Gastroesophageal sphincter (tissue), 3 donors: ENCODE data around the gene FAM9C.

Source experiments
- POLR2A ChIP-seq, 2 donors: fragments of 450-650 bp; IDR thresholded peaks; one replicate each; pipeline ENCODE4 v1.6.1; 2017; ENCODE audit warnings: antibody characterized with exemption in 2 of 2, mild to moderate bottlenecking in 2 of 2, moderate library complexity in 1 of 2
- POLR2AphosphoS5 ChIP-seq: sonication (generic); formaldehyde crosslinking; IDR thresholded peaks from one replicate; pipeline ENCODE4 v1.6.1; 2017; ENCODE audit warnings: antibody characterized with exemption
- TF ChIP-seq, protein P1 (sequence below), 4 experiments: fragments of 200-600 bp in 2 of 4; fragments of 450-650 bp in 2 of 4; sonication (generic) in 1 of 4; IDR thresholded peaks; one replicate each; pipeline ENCODE4 v1.5.1; 2017 to 2019; ENCODE audit warnings: antibody characterized with exemption in 4 of 4, mild to moderate bottlenecking in 2 of 4, moderate library complexity in 2 of 4

DNA sequence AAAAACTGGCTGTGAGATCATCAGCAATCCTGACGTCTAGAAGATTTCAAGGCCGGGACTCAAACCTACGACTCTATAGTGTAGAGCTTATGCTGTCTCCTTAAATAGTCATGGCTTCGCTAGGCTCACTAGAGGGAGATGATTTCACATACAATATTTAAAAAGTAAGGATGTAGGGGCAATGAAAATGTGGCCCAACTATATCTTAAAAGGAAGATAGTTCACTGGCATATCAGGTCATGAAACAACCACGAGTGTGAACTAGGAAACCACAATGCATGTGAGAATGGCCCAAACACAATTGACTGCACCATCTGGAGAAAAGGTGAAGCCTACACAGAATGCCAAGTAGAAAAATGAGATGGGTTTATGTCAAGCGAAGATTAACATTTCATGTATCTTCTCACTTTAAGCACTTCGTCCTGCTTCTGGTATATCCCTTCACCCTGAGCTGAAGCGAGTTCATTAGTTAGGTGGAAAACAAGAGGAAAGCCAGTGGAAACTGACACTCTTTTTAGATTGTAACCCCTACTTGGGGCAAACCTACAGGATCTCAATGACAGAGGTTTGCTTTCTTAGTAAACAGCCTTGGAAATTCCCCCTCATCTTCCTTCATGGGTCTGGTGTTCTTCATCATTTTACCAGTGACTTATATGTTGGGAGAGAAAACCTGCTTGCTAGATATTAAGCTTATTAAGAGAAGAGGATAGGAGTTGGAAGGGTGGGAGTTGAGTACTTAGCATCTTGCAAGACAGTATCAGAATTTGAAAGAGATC is 17.4 kb downstream of the FAM9C start:
- TF ChIP-seq, protein P1, sequence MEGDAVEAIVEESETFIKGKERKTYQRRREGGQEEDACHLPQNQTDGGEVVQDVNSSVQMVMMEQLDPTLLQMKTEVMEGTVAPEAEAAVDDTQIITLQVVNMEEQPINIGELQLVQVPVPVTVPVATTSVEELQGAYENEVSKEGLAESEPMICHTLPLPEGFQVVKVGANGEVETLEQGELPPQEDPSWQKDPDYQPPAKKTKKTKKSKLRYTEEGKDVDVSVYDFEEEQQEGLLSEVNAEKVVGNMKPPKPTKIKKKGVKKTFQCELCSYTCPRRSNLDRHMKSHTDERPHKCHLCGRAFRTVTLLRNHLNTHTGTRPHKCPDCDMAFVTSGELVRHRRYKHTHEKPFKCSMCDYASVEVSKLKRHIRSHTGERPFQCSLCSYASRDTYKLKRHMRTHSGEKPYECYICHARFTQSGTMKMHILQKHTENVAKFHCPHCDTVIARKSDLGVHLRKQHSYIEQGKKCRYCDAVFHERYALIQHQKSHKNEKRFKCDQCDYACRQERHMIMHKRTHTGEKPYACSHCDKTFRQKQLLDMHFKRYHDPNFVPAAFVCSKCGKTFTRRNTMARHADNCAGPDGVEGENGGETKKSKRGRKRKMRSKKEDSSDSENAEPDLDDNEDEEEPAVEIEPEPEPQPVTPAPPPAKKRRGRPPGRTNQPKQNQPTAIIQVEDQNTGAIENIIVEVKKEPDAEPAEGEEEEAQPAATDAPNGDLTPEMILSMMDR (IDR thresholded peaks at IDR 0.05), result no peak
- TF ChIP-seq POLR2AphosphoS5, result no peak
- no peak for TF ChIP-seq POLR2A (IDR thresholded peaks at IDR 0.05)
